Esophagus mucosa (tissue), 1 donor: Measurements from ENCODE around the gene B4GALT6. TPM values are rescaled to one million over a fixed set of nuclear protein-coding genes. Genes with fewer than 3 reads are reported as not detected.

Experiments
- ATAC-seq: fragments of 200-7000 bp; cut with Tn5 transposase; one replicate; pipeline ENCODE4 v1.9.1; 2020
- total RNA-seq: library from RNA; stranded (reverse); gene quantifications from one replicate; pipeline ENCODE4 v1.2.4, GENCODE V29; 2023
- donor health status: DM: yes; HTN: yes; CAD: no.

The B4GALT6 gene
- total RNA-seq, 1 donor from 2014 or later: 2.9 TPM

- no peak for ATAC-seq
These were observed 25.5 kb downstream of the B4GALT6 start for GRCh38 chr18:31658670-31659575.

GRCh38 chr18:31657823-31658669, 26.3 kb downstream of the B4GALT6 start:
- ATAC-seq: no peak

- ATAC-seq: no peak
These were observed 27.6 kb downstream of the B4GALT6 start for GRCh38 chr18:31656754-31657153.

- no peak for ATAC-seq
These were observed 29.0 kb downstream of the B4GALT6 start for GRCh38 chr18:31655354-31655753.

GRCh38 chr18:31652877-31653276, 31.5 kb downstream of the B4GALT6 start:
- no peak for ATAC-seq

GRCh38 chr18:31652357-31652756, 32.0 kb downstream of the B4GALT6 start:
- no peak for ATAC-seq

GRCh38 chr18:31651369-31651768, 33.0 kb downstream of the B4GALT6 start:
- no peak for ATAC-seq

- ATAC-seq: no peak
These were observed 34.2 kb downstream of the B4GALT6 start for GRCh38 chr18:31649978-31650719.

- no peak for ATAC-seq
These were observed 34.9 kb downstream of the B4GALT6 start for GRCh38 chr18:31649449-31649848.

GRCh38 chr18:31648966-31649429, 35.4 kb downstream of the B4GALT6 start:
- ATAC-seq: peak; percentile 83

- no peak for ATAC-seq
These were observed 35.9 kb downstream of the B4GALT6 start for GRCh38 chr18:31648458-31648857.

GRCh38 chr18:31647127-31647753, 37.1 kb downstream of the B4GALT6 start:
- ATAC-seq: no peak

- ATAC-seq: no peak
These were observed 37.9 kb downstream of the B4GALT6 start for GRCh38 chr18:31646332-31647126.

- ATAC-seq: no peak
These were observed 39.0 kb downstream of the B4GALT6 start for GRCh38 chr18:31645411-31645810.

GRCh38 chr18:31643003-31643402, 41.4 kb downstream of the B4GALT6 start:
- ATAC-seq: no peak

GRCh38 chr18:31637445-31637844, 46.9 kb downstream of the B4GALT6 start:
- ATAC-seq: no peak

GRCh38 chr18:31636387-31636786, 48.0 kb downstream of the B4GALT6 start:
- ATAC-seq: no peak

GRCh38 chr18:31634331-31634713, 50.1 kb downstream of the B4GALT6 start:
- no peak for ATAC-seq

- no peak for ATAC-seq
These were observed 50.7 kb downstream of the B4GALT6 start for GRCh38 chr18:31633392-31634330.

GRCh38 chr18:31632356-31632755, 52.0 kb downstream of the B4GALT6 start:
- ATAC-seq: no peak
